ENCODE results near the gene GON4L.
"Not testable (repeated sequence)": the region's sequence is repeated elsewhere in the genome, so short reads cannot be mapped to it uniquely, and the experiment has no call there.

The GON4L gene, protein sequence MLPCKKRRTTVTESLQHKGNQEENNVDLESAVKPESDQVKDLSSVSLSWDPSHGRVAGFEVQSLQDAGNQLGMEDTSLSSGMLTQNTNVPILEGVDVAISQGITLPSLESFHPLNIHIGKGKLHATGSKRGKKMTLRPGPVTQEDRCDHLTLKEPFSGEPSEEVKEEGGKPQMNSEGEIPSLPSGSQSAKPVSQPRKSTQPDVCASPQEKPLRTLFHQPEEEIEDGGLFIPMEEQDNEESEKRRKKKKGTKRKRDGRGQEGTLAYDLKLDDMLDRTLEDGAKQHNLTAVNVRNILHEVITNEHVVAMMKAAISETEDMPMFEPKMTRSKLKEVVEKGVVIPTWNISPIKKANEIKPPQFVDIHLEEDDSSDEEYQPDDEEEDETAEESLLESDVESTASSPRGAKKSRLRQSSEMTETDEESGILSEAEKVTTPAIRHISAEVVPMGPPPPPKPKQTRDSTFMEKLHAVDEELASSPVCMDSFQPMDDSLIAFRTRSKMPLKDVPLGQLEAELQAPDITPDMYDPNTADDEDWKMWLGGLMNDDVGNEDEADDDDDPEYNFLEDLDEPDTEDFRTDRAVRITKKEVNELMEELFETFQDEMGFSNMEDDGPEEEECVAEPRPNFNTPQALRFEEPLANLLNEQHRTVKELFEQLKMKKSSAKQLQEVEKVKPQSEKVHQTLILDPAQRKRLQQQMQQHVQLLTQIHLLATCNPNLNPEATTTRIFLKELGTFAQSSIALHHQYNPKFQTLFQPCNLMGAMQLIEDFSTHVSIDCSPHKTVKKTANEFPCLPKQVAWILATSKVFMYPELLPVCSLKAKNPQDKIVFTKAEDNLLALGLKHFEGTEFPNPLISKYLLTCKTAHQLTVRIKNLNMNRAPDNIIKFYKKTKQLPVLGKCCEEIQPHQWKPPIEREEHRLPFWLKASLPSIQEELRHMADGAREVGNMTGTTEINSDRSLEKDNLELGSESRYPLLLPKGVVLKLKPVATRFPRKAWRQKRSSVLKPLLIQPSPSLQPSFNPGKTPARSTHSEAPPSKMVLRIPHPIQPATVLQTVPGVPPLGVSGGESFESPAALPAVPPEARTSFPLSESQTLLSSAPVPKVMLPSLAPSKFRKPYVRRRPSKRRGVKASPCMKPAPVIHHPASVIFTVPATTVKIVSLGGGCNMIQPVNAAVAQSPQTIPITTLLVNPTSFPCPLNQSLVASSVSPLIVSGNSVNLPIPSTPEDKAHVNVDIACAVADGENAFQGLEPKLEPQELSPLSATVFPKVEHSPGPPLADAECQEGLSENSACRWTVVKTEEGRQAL (N-terminal part only)

DNA sequence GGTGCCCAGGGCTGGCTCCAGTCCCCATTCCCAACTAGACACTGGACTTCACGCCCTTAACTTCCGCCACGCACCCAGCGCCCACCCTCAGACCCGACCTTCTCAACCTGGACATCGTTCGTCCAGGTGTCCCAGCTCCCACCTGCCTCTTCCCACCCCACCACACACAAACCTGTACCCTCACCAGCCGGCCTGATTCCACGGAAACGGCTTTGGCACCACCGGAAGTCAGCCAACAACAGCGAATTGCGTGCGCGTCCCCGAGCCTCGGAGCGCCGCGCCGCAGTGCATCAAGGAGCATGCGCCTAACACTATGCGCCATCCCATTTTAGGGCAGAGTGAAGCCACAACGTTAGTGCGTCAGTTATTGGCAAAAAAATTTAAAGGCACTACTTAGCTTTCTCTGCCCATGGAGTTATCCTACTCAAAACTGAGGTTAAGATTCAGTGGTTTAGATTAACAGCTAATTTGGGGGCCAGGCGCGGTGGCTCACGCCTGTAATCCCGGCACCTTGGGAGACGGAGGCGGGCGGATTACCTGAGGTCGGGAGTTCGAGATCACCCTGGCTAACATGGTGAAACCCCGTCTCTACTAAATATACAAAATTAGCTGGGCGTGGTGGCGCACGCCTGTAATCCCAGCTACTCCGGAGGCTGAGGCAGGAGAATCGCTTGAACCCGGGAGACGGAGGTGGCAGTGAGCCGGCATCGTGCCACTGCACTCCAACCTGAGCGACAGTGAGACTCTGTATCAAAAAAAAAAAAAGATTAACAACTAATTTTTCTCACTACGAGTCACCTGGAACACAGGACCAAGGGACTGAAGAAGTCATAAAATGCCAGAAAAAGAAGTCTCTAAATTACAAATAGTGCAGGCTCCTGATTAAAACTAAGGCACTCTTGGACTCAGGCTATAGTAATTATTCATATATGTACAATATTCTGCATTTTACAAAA is at the start of gene GON4L:
Gene GON4L (minus strand): TSS at position 240 of the 956 bp plus-strand sequence. CDS start 3,434 bp downstream, outside the sequence.
- peak; percentile 88 for DNase-seq (ENCODE audit: low read depth)

DNA sequence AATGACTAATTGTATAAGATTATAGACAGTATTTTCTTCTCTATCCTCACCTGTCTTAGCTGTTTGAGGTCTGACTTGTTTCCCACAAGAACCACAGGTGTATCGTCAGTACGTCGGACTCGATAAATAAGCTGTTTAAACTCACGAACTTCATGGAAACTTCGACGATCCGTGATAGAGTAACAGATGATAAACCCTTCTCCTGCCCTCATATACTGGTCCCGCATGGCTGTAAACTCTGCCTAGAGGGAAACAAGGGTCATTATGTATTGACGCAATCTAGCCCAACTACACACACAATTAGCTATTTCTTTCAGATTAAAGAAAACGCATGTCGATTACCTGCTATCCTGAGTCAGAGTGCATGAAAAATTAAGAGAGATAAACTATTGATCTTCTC is 47.2 kb upstream of the GON4L start:
- DNase-seq (ENCODE audit: low read depth): no peak

DNA sequence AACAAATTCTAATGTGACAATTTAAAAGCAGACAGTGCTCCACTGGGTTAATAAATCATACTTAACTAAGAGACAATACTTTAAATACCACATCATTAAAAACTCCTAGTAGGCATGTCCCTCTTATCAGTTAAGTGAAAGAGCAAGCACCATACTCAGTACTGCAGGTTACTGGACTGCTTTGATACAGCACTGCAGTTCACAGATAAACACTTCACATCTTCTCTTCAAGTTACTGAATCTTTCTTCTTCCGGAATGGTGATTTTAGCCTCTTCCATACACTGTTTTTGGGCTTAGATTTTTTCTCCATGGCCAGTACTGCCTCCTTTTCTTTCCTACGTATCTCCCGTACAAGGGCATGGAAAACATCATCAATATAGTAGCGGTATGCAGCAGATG is 43.1 kb upstream of the GON4L start:
- no peak for DNase-seq (ENCODE audit: low read depth)

DNA sequence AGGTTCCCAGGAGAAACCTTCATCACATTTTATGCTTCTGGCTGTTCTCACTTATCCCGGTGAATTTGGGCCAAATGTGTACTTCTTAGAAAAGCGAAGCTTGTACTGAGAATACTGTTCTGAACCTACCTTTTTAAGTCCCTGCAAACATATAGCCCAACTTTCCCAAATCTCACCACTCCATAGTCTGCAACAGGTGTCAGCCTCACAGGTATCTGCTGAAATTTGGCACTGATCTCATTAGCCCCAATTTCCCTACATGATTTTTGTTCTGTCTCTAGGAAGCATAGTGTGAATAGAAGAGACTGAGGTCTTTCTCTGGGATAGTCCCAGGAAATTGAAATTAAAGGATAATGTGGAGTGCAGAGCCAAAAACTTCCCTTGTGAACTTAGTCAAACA is 42.7 kb upstream of the GON4L start:
- no peak for DNase-seq (ENCODE audit: low read depth)

DNA sequence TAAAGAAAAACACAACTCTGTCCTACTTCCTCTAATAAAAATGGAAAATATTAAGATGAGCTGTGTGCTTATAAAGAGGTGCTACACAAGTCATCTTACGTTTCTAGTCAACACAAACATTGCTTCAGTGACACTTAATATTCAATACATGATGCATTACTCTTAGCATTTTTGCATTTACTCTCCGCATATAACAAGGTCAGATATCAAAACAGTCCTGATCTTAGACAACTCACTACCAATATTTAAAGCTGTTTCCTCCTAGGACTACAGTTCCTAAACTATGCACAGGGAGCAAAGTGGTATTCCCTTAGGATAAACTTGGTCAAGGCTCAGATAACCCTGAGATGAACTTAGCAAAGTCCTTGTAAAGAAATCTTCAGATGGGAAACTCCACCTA is 41.9 kb upstream of the GON4L start:
- DNase-seq (ENCODE audit: low read depth): no peak

DNA sequence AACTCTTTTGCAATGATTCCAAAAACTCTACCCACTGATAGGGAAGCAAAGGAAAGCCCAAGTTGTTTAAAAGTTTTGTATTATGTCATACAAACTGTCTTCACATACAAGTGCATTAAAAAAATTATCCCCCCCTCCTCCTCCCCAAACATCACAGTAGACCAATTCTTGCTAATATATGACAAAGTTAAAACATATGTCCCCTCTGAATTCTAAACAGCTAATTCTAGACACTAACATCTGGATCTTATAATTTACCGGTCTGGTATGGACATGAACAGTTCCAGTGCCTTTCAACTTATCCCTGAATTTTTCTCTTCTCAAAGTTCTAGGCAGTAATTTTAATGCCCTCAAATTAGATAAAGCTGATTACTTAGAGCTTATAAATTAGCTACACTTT is 40.7 kb upstream of the GON4L start:
- DNase-seq (ENCODE audit: low read depth): no peak

DNA sequence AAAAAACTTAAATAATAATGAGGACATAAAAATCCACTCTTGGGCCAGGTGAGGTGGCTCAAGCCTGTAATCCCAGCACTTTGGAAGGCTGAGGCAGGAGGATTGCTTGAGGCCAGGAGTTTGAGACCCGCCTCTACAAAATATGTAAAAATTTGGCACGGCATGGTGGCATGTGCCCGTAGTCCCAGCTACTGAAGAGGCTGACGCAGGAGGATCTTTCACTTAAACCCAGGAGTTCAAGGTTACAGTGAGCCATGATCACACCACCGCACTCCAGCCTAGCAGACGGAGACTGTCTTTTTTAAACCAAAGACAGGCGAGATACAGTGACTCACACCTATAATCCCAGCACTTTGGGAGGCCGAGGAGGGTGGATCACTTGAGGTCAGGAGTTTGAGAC is 39.5 kb upstream of the GON4L start:
- not testable (repeated sequence) for DNase-seq (ENCODE audit: low read depth)

DNA sequence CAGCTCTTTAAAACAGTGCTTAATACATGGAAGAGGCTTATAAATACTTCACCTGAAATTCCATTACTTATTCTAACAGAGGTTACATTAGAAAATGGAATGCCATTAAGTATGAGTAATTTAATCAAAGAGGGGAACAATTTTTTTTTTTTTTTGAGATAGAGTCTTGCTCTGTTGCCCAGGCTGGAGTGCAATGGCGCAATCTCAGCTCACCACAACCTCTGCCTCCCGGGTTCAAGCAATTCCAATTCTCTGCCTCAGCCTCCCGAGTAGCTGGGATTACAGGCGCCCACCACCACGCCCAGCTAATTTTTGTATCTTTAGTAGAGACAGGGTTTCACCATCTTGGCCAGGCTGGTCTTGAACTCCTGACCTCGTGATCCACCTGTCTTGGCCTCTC is 38.6 kb upstream of the GON4L start:
- DNase-seq (ENCODE audit: low read depth): not testable (repeated sequence)

DNA sequence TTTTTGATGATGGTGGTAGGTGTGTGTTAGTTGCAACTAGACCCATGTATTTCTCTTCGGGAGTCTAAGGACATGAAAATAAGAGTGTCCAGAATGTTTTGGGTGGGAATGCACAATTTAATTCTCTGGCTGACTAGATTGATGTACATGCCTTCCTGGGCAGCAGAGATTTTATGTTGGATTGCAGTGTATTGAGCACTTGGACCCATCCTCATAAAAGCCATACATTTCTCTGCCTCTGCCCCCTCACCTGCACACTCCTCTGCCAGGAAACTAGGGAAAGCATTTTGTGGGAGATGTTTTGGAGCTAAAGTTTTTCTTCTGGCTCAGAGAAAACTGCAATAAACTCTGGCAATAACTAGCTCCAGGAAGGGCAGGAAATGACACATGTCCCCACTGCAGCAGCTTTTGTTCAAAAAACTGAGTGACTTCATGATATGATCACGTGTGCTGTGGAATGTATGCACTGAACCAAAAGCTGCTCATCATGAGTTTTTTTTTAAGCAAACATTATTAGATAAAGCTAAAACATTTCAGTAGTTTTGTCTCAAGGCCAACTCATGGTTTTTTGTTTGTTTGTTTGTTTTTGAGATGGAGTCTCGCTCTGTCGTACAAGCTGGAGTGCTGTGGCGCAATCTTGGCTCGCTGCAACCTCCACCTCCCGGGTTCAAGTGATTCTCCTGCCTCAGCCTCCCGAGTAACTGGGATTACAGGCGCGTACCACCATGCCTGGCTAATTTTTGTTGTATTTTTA is 36.6 kb upstream of the GON4L start:
- peak; percentile 57 for DNase-seq (ENCODE audit: low read depth)

DNA sequence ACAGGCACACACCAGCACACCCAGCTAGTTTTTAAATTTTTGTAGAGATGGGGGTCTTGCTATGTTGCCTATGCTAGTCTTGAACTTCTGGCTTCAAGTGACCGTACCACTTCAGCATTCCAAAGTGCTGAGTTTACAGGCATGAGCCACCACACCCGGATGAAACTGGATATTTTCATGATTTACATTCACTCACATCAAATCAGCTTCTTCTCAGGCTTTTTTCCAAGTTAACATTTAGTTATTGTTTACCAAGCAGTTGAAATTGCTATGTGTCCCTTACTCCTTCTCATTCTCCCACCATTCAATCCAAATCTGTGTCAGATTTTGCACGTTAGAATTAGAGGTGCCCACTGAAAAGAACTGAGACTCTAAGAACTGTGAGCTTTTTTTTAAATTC is 35.8 kb upstream of the GON4L start:
- peak; percentile 68 for DNase-seq (ENCODE audit: low read depth)

DNA sequence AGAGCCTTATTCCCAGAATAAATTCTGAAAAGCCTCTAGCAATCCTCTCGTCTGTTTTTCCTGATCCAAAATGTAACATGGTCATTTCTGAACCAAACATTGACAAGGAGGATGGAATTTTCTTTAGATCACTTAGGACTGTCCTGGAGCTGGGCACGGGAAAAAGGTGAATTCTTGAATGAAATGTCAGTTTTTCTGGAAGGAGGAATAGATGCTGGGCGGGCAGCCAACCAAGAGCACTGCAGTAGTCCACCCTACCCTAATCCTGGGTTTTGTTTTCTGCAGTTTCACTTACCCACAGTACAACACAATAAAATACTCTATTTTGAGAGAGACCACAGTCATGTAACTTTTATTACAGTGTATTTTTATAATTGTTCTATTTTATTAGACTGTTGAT is 33.2 kb upstream of the GON4L start:
- no peak for DNase-seq (ENCODE audit: low read depth)

DNA sequence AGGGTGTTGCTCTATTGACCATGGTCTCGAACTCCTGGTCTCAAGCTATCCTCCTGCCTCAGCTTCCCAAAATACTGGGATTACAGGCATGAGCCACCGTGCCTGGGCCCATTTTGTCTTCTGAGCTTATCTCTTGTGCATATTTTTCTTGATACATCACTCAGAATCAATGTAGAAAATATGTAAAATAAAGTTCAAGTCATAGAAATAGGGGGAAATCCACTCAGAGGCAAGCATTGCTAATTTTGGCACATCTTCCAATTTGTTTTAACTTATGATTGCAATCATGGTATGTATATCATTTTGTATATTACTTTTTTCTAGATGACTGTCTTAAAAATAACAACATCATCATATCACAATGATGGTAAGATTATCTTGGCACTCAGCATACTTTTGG is 32.6 kb upstream of the GON4L start:
- no peak for DNase-seq (ENCODE audit: low read depth)

DNA sequence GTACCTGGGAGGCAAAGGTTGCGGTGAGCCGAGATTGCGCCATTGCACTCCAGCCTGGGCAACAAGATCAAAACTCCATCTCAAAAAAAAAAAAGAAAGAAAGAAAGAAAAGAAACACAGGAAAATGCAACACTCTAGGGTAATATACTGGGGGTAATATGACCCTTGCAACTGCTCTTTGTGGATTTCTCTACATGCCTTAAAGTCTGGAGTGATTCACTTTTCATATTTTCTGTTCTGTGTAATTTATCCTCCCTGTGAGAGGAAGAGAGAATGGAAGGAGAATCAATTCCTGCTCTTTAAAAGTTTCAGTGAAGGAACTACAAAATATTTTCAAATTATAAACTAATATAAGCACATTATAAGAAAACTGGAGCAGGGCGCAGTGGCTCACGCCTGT is 31.5 kb upstream of the GON4L start:
- DNase-seq (ENCODE audit: low read depth): no peak

DNA sequence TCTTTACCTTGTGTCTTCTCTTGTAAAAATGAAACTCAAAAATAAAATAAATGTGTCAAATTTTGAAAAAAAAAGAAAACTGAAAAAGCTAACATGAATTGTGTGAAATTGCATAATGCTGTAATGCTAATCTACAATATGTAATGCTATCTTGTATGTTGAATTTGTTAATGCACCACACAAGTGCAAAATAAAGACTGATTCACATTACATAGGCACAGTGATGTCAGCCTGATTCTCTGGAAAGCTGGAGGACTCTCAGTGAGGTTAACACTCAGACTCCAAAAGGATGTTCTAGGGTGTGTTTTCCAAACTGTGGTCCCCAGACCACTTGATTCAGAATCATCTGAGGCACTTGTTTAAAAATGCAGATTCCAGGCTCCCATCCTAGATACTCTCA is 28.0 kb upstream of the GON4L start:
- peak; percentile 28 for DNase-seq (ENCODE audit: low read depth)

DNA sequence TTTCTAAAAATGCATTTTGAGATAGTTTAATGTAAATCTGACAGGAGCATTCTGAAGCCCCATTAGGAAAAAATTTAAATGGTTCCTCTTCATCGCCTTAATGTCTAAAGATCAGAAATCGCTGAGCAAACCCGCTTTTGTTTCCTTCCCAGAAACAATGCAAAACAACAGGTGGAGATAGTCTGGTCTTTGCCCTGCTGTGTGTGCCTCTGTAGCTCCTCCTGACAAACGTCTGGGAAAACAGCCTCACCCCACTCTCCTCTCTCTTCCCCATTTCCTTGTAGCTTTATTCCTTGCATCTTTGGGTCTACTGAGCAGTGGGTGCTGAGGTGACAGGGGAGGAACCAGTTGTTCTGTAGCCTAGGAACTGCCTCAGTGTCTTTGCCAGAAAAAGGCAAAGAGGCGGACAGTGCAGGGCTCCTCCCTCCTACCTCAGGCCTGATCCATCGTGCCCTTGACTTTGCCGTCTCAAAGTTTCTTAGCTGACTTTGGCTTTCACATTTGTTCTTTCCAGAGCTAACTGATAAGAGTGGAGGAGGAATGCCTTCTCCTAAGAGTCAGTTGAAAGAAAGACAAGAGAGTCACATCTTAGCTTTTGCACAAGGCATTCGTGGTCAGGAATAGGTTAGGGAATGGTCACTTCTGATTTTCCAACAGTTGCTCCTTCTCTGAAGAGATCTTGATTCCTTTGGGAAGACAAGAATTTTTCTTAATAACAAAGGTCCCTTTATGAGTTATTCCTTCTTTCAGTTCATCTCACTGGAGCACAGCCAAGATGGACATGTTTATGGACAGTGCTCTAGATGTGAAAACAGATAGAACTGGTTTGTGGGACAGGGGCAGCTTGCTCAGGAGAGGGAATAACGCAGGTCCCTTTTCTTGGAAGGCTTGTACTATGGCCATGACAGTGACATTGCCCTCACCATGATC is 27.3 kb upstream of the GON4L start:
- peak; percentile 54 for DNase-seq (ENCODE audit: low read depth)

DNA sequence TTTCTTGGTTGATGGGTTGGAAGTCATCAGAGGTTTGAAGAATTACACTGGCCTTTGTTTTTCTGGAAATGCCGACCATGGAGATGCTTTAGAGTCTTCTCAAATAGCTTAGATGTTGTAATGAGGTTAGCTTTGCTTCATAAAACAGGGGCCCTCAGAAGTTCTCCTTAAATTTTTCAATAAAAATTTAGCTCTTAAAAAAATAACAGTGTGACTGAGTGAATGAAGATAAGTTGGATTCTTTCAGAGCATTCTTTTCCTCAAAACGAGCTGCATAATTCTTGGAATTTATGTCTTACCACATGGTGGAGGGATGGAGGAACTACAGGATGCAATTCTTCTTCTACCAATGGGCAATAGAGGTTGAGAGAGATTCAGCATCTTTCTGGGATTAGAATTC is 25.8 kb upstream of the GON4L start:
- no peak for DNase-seq (ENCODE audit: low read depth)

DNA sequence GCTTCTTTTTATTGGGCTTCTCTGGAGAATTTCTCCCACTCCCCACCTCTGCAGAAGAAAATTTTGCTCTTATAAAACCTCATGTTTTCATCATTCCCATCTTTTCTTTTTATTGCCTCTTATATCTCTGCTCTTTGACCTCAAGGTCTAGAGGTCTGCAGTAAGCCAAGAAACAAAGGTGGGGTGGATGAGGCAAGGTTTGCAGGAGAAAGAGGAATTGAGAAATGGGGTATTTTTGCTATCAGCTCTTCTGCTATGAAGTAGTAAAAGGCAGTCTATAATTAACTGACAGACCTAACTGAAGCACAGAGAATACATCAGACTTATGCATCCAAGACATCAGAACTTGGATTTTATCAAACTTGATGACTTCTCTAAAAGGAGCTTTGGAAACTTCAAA is 25.2 kb upstream of the GON4L start:
- DNase-seq (ENCODE audit: low read depth): no peak

DNA sequence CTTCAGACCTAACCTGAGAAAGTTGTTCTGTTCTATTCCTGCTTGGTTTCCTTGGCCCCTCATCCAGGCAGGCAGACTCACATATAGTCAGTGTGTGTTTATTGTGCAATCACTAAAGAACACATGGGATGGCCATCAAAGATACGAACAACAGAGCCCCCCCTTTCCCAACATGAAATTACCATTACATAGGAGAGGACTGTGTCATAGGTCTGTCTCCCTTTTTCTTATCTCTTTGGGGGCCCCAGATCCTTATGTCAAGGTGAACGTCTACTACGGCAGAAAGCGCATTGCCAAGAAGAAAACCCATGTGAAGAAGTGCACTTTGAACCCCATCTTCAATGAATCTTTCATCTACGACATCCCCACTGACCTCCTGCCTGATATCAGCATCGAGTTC is 23.9 kb upstream of the GON4L start:
- DNase-seq (ENCODE audit: low read depth): no peak

DNA sequence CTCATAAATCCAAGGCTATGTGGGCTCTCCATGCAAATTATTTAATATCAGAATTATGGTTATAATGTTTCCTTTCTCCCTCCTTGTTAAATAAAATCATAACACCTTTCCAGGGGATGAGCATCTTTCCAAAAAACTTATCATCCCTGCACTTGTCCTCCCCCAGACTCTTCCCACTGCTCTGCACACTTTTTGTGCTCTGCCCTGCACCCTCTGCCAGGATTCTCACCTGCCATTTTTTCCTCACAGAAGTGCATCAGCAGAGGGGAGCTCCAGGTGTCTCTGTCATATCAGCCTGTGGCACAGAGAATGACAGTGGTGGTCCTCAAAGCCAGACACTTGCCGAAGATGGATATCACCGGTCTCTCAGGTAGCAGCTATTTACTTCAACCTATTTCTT is 23.2 kb upstream of the GON4L start:
- no peak for DNase-seq (ENCODE audit: low read depth)
